Measurements from ENCODE around the gene CUEDC1. TPM values are rescaled to one million over a fixed set of nuclear protein-coding genes. Genes with fewer than 3 reads are reported as not detected.

The CUEDC1 gene
- total RNA-seq, 2 experiments from 2014 or later = 0.29 to 0.40 TPM

DNA sequence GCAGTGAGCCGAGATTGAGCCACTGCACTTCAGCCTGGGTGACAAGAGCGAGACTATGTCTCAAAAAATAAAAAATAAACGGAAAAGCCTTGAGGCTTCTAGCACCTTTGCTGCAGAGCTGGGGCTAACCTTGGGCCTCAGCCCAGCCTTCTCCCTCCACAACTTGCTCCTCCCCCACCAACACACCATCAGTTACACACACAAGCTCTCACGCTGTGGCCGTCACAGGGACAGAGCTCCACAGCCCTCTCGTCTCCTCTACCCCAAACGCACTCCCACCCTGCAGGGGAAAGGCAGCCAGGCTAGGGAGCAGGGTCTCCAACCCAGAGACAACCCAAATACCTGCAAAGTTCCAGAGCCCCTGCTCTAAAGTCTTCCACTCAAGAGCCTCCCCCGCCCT is 83.3 kb downstream of the CUEDC1 start:
- Mint-ChIP-seq H3K36me3 (ENCODE audit: low read depth) (no peaks in the 10 kb centered on the region), H3K9me3 (no peaks in the 10 kb centered on the region), H3K4me3 (no peak overlapping the region), H3K27ac (no peak overlapping the region), H3K27me3 (peaks cover 26% of the 10 kb centered on the region), H3K4me1 (ENCODE audit: low read depth) (peaks cover 35% of the 10 kb centered on the region)
- DNase-seq (no peak), ATAC-seq (no peak)
- POLR2A ChIA-PET = interaction anchor here (1.5 kb wide), 1 partner anchor 128 kb away, joined by 5 read pairs; no protein-coding TSS in a partner anchor
- CTCF ChIA-PET = interaction anchor here (6.7 kb wide), 1 partner anchor 14 kb away, joined by 44 read pairs; no protein-coding TSS in a partner anchor
- intact Hi-C loops (cut with micrococcal nuclease) = no loop called here
- TF ChIP-seq, protein P1, sequence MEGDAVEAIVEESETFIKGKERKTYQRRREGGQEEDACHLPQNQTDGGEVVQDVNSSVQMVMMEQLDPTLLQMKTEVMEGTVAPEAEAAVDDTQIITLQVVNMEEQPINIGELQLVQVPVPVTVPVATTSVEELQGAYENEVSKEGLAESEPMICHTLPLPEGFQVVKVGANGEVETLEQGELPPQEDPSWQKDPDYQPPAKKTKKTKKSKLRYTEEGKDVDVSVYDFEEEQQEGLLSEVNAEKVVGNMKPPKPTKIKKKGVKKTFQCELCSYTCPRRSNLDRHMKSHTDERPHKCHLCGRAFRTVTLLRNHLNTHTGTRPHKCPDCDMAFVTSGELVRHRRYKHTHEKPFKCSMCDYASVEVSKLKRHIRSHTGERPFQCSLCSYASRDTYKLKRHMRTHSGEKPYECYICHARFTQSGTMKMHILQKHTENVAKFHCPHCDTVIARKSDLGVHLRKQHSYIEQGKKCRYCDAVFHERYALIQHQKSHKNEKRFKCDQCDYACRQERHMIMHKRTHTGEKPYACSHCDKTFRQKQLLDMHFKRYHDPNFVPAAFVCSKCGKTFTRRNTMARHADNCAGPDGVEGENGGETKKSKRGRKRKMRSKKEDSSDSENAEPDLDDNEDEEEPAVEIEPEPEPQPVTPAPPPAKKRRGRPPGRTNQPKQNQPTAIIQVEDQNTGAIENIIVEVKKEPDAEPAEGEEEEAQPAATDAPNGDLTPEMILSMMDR (IDR thresholded peaks at IDR 0.05) = no peak

DNA sequence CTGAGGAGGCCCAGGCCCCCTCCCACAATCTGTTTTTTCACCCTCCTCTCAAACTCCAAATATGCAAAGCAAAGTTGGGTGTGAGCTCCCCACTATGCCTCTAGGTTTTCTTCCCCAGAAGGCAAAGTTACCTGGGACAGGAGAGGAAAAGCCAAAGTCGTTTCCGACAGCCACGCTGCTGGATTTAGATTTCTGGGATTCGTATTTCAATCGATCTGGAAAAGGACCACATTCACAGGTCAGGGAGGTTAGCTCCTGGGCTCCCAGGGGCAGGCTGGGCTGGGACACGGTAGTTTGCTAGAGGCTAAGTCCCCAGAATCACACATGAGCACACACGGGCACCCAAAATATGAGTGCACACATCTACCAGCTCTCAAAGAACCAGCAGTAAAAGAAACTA is 84.1 kb downstream of the CUEDC1 start:
- POLR2A ChIA-PET = interaction anchor here (0.6 to 1.5 kb wide), 2 partner anchors 21 to 128 kb away, joined by 3 to 5 read pairs; no protein-coding TSS in a partner anchor
- CTCF ChIA-PET = interaction anchor here (1.2 to 6.7 kb wide), 2 partner anchors 13 to 69 kb away, joined by 4 to 44 read pairs; no protein-coding TSS in a partner anchor
- no peak overlapping the region for H3K27ac Mint-ChIP-seq
- no peaks in the 10 kb centered on the region for H3K9me3 Mint-ChIP-seq
- intact Hi-C loops (cut with micrococcal nuclease) = no loop called here
- H3K4me1 Mint-ChIP-seq (ENCODE audit: low read depth) = peaks cover 32% of the 10 kb centered on the region
- H3K4me3 Mint-ChIP-seq = no peak overlapping the region
- ATAC-seq (no peak), DNase-seq (no peak)
- TF ChIP-seq, protein P1 (IDR thresholded peaks at IDR 0.05) = no peak
- peaks cover 23% of the 10 kb centered on the region for H3K27me3 Mint-ChIP-seq
- no peaks in the 10 kb centered on the region for H3K36me3 Mint-ChIP-seq (ENCODE audit: low read depth)

DNA sequence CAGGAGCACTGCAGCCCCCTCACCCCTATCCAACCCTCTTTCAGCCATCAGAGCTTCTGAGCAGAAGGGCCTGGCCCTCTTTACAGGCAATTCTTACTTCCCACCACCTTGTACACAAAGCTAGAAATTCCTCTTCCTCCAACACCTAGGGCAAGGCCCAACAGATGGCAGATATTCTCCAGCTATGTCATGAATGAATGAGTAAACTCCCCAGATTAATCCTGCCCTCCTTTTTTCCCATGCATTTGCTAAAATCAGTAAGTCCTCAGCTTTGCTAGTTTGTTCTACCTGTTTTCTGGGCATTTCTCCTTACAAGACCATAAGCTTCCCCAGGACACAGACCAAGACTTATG is 85.0 kb downstream of the CUEDC1 start:
- TF ChIP-seq, protein P1 (IDR thresholded peaks at IDR 0.05) = no peak
- ATAC-seq = no peak
- peaks cover 21% of the 10 kb centered on the region for H3K27me3 Mint-ChIP-seq
- no peaks in the 10 kb centered on the region for H3K36me3 Mint-ChIP-seq (ENCODE audit: low read depth)
- H3K4me1 Mint-ChIP-seq (ENCODE audit: low read depth) = peaks cover 30% of the 10 kb centered on the region
- ChIA-PET POLR2A (interaction anchor here (0.7 to 1.5 kb wide), 3 partner anchors 127 to 129 kb away, joined by 3 to 5 read pairs (median 3); no protein-coding TSS in a partner anchor), CTCF (interaction anchor here (0.7 to 6.7 kb wide), 6 partner anchors 8 to 288 kb away, joined by 3 to 44 read pairs (median 4); no protein-coding TSS in a partner anchor)
- H3K4me3 Mint-ChIP-seq = no peak overlapping the region
- no peak overlapping the region for H3K27ac Mint-ChIP-seq
- intact Hi-C loops (cut with micrococcal nuclease) = no loop called here
- H3K9me3 Mint-ChIP-seq = no peaks in the 10 kb centered on the region
- no peak for DNase-seq

DNA sequence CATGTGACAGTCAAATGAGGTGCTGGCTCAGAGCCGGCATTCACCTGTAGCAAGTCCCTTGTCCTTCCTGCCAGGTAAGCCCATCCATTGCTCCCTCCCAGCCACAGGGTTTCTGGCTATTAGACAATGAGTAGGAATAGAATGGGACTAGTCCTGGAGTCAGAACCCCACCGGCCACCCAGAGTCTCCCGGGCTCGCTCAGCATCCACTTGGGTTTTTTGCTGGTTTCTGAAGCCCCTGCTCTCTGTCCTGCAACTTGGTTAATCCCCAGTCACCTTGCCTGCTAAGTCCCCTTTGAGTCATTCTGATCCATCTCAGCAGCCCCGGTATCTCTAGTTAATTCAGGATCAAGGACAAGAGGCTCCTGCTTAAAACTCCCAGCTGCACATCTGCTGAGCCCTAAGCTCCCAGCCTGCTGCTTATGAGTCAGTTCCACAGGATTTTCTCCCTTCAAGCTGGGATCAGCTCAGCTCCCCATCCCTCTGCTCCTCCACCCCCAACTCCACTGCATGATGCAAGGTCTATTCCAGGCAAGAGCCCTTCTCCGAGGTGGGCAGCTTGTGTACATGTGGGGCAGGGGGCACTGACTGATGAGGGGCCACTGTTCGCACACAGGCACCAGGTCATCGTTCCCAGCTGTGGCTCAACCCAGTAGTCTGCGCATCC is 85.5 kb downstream of the CUEDC1 start:
- H3K4me3 Mint-ChIP-seq = no peak overlapping the region
- no peaks in the 10 kb centered on the region for H3K36me3 Mint-ChIP-seq (ENCODE audit: low read depth)
- DNase-seq (no peak), ATAC-seq (no peak)
- peaks cover 21% of the 10 kb centered on the region for H3K27me3 Mint-ChIP-seq
- no peak overlapping the region for H3K27ac Mint-ChIP-seq
- CTCF ChIA-PET = interaction anchor here (0.7 to 6.7 kb wide), 5 partner anchors 8 to 289 kb away, joined by 3 to 44 read pairs (median 4); no protein-coding TSS in a partner anchor
- TF ChIP-seq, protein P1 (IDR thresholded peaks at IDR 0.05) = no peak
- no peaks in the 10 kb centered on the region for H3K9me3 Mint-ChIP-seq
- intact Hi-C loops (cut with micrococcal nuclease) = no loop called here
- H3K4me1 Mint-ChIP-seq (ENCODE audit: low read depth) = peaks cover 25% of the 10 kb centered on the region
- POLR2A ChIA-PET = interaction anchor here (0.7 to 1.5 kb wide), 2 partner anchors 127 to 129 kb away, joined by 3 read pairs; no protein-coding TSS in a partner anchor
